Measurements from ENCODE around the gene PLXND1.

DNA sequence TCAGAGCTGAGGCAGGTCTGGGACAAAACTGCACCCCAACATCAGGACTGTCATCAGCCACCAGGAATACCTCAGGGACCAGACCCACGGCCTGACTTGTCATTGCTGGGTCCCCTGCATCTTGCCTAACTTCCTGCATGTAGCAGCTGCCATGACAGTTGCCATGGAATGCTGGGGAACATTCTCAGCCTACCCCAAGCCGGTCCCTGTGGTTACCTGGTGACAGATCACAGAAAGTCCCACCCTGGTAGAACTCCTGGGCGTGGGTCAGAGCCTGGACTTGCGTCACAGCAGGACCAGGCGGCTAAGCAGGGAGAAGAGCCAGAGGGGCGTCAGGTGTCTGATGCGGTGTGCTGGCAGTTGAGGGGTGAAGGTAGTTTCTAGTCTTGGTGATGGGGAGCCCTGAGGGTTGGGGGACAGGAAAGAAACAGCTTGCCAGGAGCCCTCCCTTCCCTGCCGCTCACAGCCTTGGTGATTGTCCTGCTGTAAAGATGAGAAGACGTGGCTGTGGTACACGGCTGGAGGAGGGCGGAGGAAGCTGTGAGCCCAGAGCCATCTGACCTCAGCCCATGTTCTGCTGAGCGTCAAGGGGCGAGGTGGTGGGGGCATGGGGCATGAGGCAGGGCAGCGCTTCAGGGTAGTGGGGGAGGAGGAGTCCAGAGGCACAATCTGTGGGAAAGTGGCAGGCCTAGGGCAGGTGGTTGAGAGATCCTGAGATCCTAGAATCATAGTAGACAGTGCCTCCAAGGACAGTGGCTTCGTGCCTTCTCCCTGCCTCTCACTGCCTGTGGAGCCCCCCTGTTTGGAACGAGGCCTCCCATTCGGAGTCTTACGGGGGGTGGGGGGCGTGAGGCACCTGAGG is 58.1 kb downstream of the PLXND1 start:
- TF ChIP-seq POLR2A (IDR thresholded peaks at IDR 0.05; ENCODE audit: low read depth, low read length) (no peak), POLR2AphosphoS5 (IDR thresholded peaks at IDR 0.05; ENCODE audit: low read depth, low read length) (no peak), TAF1 (IDR thresholded peaks at IDR 0.05; ENCODE audit: borderline replicate concordance, low read depth, low read length) (no peak)

Data from GM12892 (cell line).